ENCODE measurements around the gene DUS1L. TPM values are rescaled to one million over a fixed set of nuclear protein-coding genes. Genes with fewer than 3 reads are reported as not detected.

Gene DUS1L
- total and polyA plus RNA-seq, 2 experiments from 2014 or later: 66.0 to 122 TPM

DNA sequence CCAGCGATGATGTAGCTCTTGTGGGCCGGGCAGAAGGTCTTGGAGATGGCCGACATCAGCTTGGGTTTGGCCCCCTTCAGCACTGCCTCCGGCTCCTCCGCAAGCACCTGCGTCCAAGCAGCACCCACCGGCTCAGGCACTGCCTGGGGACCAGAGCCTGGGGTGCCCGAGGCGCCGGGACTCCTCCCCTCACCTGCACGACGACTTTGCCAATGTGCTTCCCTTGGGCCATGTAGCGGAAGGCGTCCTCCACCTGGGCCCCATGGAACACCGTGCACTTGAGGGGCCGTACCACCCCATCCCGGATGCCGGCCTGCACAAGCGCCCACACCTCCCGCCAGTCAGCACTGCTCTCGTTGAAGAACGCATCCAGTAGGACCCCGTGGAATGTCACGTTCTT is 17.4 kb upstream of the DUS1L start (continued):
- TF ChIP-seq CTCF (conservative IDR thresholded peaks at IDR 0.05; ENCODE audit: low read depth in 2 of 2) (no peak), ZNF331 (CRISPR knock-in tag; IDR thresholded peaks at IDR 0.05; ENCODE audit: low read depth) (no peak), CREB1 (CRISPR knock-in tag; IDR thresholded peaks at IDR 0.05; ENCODE audit: low read depth) (no peak), EZH2 (IDR thresholded peaks at IDR 0.05; ENCODE audit: low read depth, unreplicated experiment) (no peak)
- TF ChIP-seq, protein P1, sequence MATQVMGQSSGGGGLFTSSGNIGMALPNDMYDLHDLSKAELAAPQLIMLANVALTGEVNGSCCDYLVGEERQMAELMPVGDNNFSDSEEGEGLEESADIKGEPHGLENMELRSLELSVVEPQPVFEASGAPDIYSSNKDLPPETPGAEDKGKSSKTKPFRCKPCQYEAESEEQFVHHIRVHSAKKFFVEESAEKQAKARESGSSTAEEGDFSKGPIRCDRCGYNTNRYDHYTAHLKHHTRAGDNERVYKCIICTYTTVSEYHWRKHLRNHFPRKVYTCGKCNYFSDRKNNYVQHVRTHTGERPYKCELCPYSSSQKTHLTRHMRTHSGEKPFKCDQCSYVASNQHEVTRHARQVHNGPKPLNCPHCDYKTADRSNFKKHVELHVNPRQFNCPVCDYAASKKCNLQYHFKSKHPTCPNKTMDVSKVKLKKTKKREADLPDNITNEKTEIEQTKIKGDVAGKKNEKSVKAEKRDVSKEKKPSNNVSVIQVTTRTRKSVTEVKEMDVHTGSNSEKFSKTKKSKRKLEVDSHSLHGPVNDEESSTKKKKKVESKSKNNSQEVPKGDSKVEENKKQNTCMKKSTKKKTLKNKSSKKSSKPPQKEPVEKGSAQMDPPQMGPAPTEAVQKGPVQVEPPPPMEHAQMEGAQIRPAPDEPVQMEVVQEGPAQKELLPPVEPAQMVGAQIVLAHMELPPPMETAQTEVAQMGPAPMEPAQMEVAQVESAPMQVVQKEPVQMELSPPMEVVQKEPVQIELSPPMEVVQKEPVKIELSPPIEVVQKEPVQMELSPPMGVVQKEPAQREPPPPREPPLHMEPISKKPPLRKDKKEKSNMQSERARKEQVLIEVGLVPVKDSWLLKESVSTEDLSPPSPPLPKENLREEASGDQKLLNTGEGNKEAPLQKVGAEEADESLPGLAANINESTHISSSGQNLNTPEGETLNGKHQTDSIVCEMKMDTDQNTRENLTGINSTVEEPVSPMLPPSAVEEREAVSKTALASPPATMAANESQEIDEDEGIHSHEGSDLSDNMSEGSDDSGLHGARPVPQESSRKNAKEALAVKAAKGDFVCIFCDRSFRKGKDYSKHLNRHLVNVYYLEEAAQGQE (IDR thresholded peaks at IDR 0.05; ENCODE audit: unreplicated experiment): no peak

DNA sequence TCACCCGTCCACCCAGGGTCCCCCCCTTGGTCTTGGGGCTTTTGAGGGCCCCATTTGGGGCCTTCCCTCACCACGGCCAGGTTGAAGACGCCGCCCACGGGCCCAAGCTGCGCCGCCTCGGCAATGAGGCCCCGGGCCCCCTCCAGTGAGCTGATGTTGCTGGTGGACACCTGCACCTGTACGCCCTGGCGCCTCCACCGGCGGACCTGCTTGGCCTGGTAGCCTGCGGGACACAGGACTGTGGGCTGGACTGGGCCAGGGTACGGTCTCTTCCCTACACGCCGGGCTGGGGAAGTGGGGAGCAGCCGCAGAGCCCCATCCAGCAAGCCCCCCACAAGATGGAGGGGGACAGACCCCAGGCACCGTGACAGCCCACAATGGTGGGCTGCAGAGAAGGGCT is 16.9 kb upstream of the DUS1L start:
- H3K4me2 ChIP-seq: no peak overlapping the region
- H3K27ac ChIP-seq (ENCODE audit: low read depth): no peak overlapping the region
- ATAC-seq (no peak), DNase-seq (ENCODE audit: low spot score) (no peak)
- Mint-ChIP-seq H3K27me3 (ENCODE audit: insufficient read depth, low read depth, poor library complexity) (peaks cover 18% of the 10 kb centered on the region), H3K9me3 (no peaks in the 10 kb centered on the region; the same call in 2 of the 3 replicates), H3K4me1 (peaks cover 3% of the 10 kb centered on the region), H3K36me3 (ENCODE audit: low read depth) (peaks cover 57% of the 10 kb centered on the region), H3K27ac (no peak overlapping the region), H3K4me3 (no peak overlapping the region)
- no peaks in the 10 kb centered on the region for H3K79me2 ChIP-seq (replicated peaks; ENCODE audit: insufficient read depth)
- peaks cover 10% of the 10 kb centered on the region; the same call in 1 of the 2 replicates for H3K36me3 ChIP-seq (ENCODE audit: insufficient read depth)
- peaks cover 8% of the 10 kb centered on the region for H4K20me1 ChIP-seq (replicated peaks; ENCODE audit: insufficient read depth)
- peaks cover 19% of the 10 kb centered on the region for H3F3A ChIP-seq (replicated peaks; ENCODE audit: low read depth)
- no peak overlapping the region for H3K4me3 ChIP-seq
- no peaks in the 10 kb centered on the region for H3K27me3 ChIP-seq (ENCODE audit: insufficient read depth)
- H2AFZ ChIP-seq: no peak overlapping the region
- H3K4me1 ChIP-seq (ENCODE audit: insufficient read depth): no peaks in the 10 kb centered on the region
- TF ChIP-seq POLR2AphosphoS5 (IDR thresholded peaks at IDR 0.05; ENCODE audit: low read depth): no peak
- TF ChIP-seq, protein P1 (IDR thresholded peaks at IDR 0.05; ENCODE audit: unreplicated experiment): no peak
- TF ChIP-seq NANOG (IDR thresholded peaks at IDR 0.05; ENCODE audit: borderline replicate concordance): no peak
- no peak for TF ChIP-seq EZH2phosphoT487 (IDR thresholded peaks at IDR 0.05; ENCODE audit: unreplicated experiment)
- H3K9me2 ChIP-seq (ENCODE audit: insufficient read depth): no peaks in the 10 kb centered on the region

Measured in GM23338 (cell line).